HCT116 (cell line): ENCODE measurements around the gene SPACA4. TPM values are rescaled to one million over a fixed set of nuclear protein-coding genes. Genes with fewer than 3 reads are reported as not detected.

ENCODE experiments used
- ATAC-seq: fragments of 200-7000 bp; cut with Tn5 transposase; 2 replicates; pipeline ENCODE4 v1.9.1; 2020; ENCODE audit warnings: mild to moderate bottlenecking, moderate library complexity
- BruUV-seq: library from RNA; stranded (reverse); fragments of 400-500 nt; replicated peaks from 2 replicates; lab custom pipeline; 2021; lab: Mats Ljungman, UMichigan
- CTCF ChIA-PET: fragments of 300-600 bp; sonication (Branson Sonifier 250); formaldehyde crosslinking; loops from one replicate; lab custom pipeline; 2021; ENCODE audit warnings: antibody characterized with exemption; lab: Charles Lee
- POLR2A ChIA-PET: fragments of 300-600, 350-600 bp; sonication (Branson Sonifier 250); formaldehyde crosslinking; loops from one replicate; lab custom pipeline; 2021; ENCODE audit warnings: antibody characterized with exemption; lab: Charles Lee
- RAD21 ChIA-PET, 2 experiments: fragments of 300-600 bp; sonication (Branson Sonifier 250); formaldehyde crosslinking; loops; one replicate each; lab custom pipeline; 2023; ENCODE audit warnings: low total read pairs in 2 of 2; ENCODE audit not compliant: uncharacterized antibody in 2 of 2, unreplicated experiment in 2 of 2, low non-redundant PET in 1 of 2; lab: Charles Lee
- DNase-seq: peaks from one replicate; pipeline ENCODE4 v3.0.0-alpha.2; 2010; ENCODE audit warnings: low read depth, low spot score
- H2AFZ ChIP-seq: fragments of 200-600 bp; shearing (Covaris generic), sonication (generic); 2 replicates; pipeline ENCODE4 v1.6.1; 2017; ENCODE audit warnings: low read depth, mixed run types, mixed read lengths, antibody characterized with exemption, low read length; ENCODE audit not compliant: poor library complexity, severe bottlenecking
- H3K27ac ChIP-seq: 2 replicates; pipeline ENCODE4 v1.5.1; 2012; ENCODE audit warnings: low read depth, low read length
- H3K27me3 ChIP-seq: fragments of 200-600 bp; sonication (generic); 2 replicates; pipeline ENCODE4 v1.6.1; 2016; ENCODE audit warnings: mixed run types, low read length, mixed read lengths; ENCODE audit not compliant: insufficient read depth
- H3K36me3 ChIP-seq, 2 experiments: fragments of 200-500 bp in 1 of 2; fragments of 200-600 bp in 1 of 2; sonication (Bioruptor generic) in 1 of 2; sonication (generic) in 1 of 2; 2 replicates each; pipeline versions ENCODE4 v1.5.1 to v1.6.1; 2014 to 2016; ENCODE audit warnings: low read length in 2 of 2, inconsistent platforms in 1 of 2, mixed read lengths in 1 of 2, mixed run types in 1 of 2; ENCODE audit not compliant: insufficient read depth in 2 of 2, control insufficient read depth in 1 of 2
- H3K4me1 ChIP-seq, 2 experiments: fragments of 200-600 bp in 1 of 2; sonication (generic) in 1 of 2; 2 replicates each; pipeline versions ENCODE4 v1.5.1 to v1.6.1; 2012 to 2017; ENCODE audit warnings: low read length in 2 of 2, inconsistent platforms in 1 of 2, mild to moderate bottlenecking in 1 of 2, mixed read lengths in 1 of 2, mixed run types in 1 of 2, moderate library complexity in 1 of 2; ENCODE audit not compliant: insufficient read depth in 2 of 2, control insufficient read depth in 1 of 2
- H3K4me2 ChIP-seq: fragments of 200-600 bp; sonication (generic); 2 replicates; pipeline ENCODE4 v1.6.1; 2017; ENCODE audit warnings: mixed run types, low read length, mixed read lengths
- H3K4me3 ChIP-seq, 2 experiments: fragments of 200-600 bp in 1 of 2; sonication (generic) in 1 of 2; replicated peaks in 1 of 2; 2 replicates each; pipeline ENCODE4 v1.5.1; 2011 to 2016; ENCODE audit warnings: low read length in 2 of 2, control low read depth in 1 of 2, low read depth in 1 of 2, mild to moderate bottlenecking in 1 of 2, mixed read lengths in 1 of 2, mixed run types in 1 of 2
- H3K79me2 ChIP-seq: fragments of 200-600 bp; sonication (generic); 2 replicates; pipeline ENCODE4 v1.6.1; 2017; ENCODE audit warnings: mild to moderate bottlenecking, mixed run types, low read length, moderate library complexity, mixed read lengths; ENCODE audit not compliant: insufficient read depth
- H3K9ac ChIP-seq: fragments of 200-600 bp; sonication (generic); 2 replicates; pipeline ENCODE4 v1.6.1; 2016; ENCODE audit warnings: low read length, mixed read lengths
- H3K9me2 ChIP-seq: fragments of 200-600 bp; sonication (generic), shearing (Covaris generic); 2 replicates; pipeline ENCODE4 v1.6.1; 2017; ENCODE audit warnings: mixed run types, mild to moderate bottlenecking, moderate library complexity; ENCODE audit not compliant: insufficient read depth
- H3K9me3 ChIP-seq, 2 experiments: fragments of 200-500 bp in 1 of 2; fragments of 200-600 bp in 1 of 2; sonication (Bioruptor generic) in 1 of 2; sonication (generic) in 1 of 2; 2 replicates each; pipeline ENCODE4 v1.6.1; 2014 to 2017; ENCODE audit warnings: low read length in 2 of 2, mixed read lengths in 2 of 2, inconsistent platforms in 1 of 2, low read depth in 1 of 2, mild to moderate bottlenecking in 1 of 2, mixed run types in 1 of 2, moderate library complexity in 1 of 2; ENCODE audit not compliant: control insufficient read depth in 1 of 2, insufficient read depth in 1 of 2
- H4K20me1 ChIP-seq: fragments of 200-600 bp; sonication (generic), shearing (Covaris generic); 2 replicates; pipeline ENCODE4 v1.6.1; 2017; ENCODE audit warnings: mixed run types, mild to moderate bottlenecking, moderate library complexity; ENCODE audit not compliant: insufficient read depth
- CTCF ChIP-seq, 3 experiments: fragments of 200-600 bp in 1 of 3; sonication (generic) in 1 of 3; IDR thresholded peaks in 2 of 3; conservative IDR thresholded peaks in 1 of 3; 2 replicates each; pipeline ENCODE4 v1.5.1; 2012 to 2017; ENCODE audit warnings: low read depth in 2 of 3, low read length in 2 of 3, antibody characterized with exemption in 1 of 3, borderline replicate concordance in 1 of 3, control low read depth in 1 of 3, mild to moderate bottlenecking in 1 of 3, mixed read lengths in 1 of 3, mixed run types in 1 of 3, moderate library complexity in 1 of 3; ENCODE audit not compliant: insufficient read depth in 1 of 3
- ELF1 ChIP-seq: IDR thresholded peaks from 2 replicates; pipeline ENCODE4 v1.6.1; 2012; ENCODE audit warnings: low read depth, borderline replicate concordance
- EZH2phosphoT487 ChIP-seq: fragments of 200-600 bp; IDR thresholded peaks from 2 replicates; pipeline ENCODE4 v1.6.1; 2018; ENCODE audit warnings: antibody characterized with exemption, borderline replicate concordance
- FOSL1 ChIP-seq: IDR thresholded peaks from 2 replicates; pipeline ENCODE4 v1.6.1; 2012; ENCODE audit warnings: low read depth
- JUND ChIP-seq: IDR thresholded peaks from 2 replicates; pipeline ENCODE4 v1.6.1; 2012
- MAX ChIP-seq: IDR thresholded peaks from 2 replicates; pipeline ENCODE4 v1.6.1; 2012
- POLR2AphosphoS5 ChIP-seq: IDR thresholded peaks from 2 replicates; pipeline ENCODE4 v1.6.1; 2011; ENCODE audit warnings: mild to moderate bottlenecking, low read depth, low read length, moderate library complexity
- REST ChIP-seq: IDR thresholded peaks from 2 replicates; pipeline ENCODE4 v1.6.1; 2012; ENCODE audit warnings: low read depth
- SIN3A ChIP-seq: IDR thresholded peaks from 2 replicates; pipeline ENCODE4 v1.6.1; 2012; ENCODE audit warnings: low read depth
- SP1 ChIP-seq: IDR thresholded peaks from 2 replicates; pipeline ENCODE4 v1.6.1; 2012; ENCODE audit warnings: low read depth
- SRF ChIP-seq: IDR thresholded peaks from 2 replicates; pipeline ENCODE4 v1.6.1; 2012; ENCODE audit warnings: low read depth
- YY1 ChIP-seq: IDR thresholded peaks from 2 replicates; pipeline ENCODE4 v1.6.1; 2011; ENCODE audit warnings: low read length, low read depth, moderate library complexity, mild to moderate bottlenecking; ENCODE audit not compliant: insufficient replicate concordance; ENCODE audit errors: extremely low read depth
- ZBTB33 ChIP-seq: IDR thresholded peaks from 2 replicates; pipeline ENCODE4 v1.6.1; 2011; ENCODE audit warnings: mild to moderate bottlenecking, low read length, moderate library complexity; ENCODE audit not compliant: insufficient replicate concordance; ENCODE audit errors: extremely low read depth
- ZFX ChIP-seq: fragments of 450-650 bp; IDR thresholded peaks from 2 replicates; pipeline ENCODE4 v1.6.1; 2017
- ZNF274 ChIP-seq: fragments of 200-500 bp; sonication (Bioruptor generic); IDR thresholded peaks from 2 replicates; pipeline ENCODE4 v1.6.1; 2014; ENCODE audit warnings: mild to moderate bottlenecking, low read depth, low read length, inconsistent platforms
- intact Hi-C: fragments of 100-400 bp; cut with micrococcal nuclease; formaldehyde crosslinking; loops from 2 replicates; pipeline ENCODE4 v1.10.0; 2022
- total RNA-seq: library from RNA; stranded (reverse); gene quantifications from one replicate; pipeline ENCODE4 v1.2.1, GENCODE V29; 2021; ENCODE audit not compliant: unreplicated experiment

The SPACA4 gene
- total RNA-seq, 1 experiment from 2014 or later = not detected

- H2AFZ ChIP-seq = no peak overlapping the region
- H3K4me3 ChIP-seq = no peak overlapping the region
- no peaks in the 10 kb centered on the region for H4K20me1 ChIP-seq
- ChIA-PET CTCF (no interaction called here), POLR2A (no interaction called here), RAD21 (no interaction called here)
- BruUV-seq = no TSS peak
- no peaks in the 10 kb centered on the region for H3K9me2 ChIP-seq
- DNase-seq (no peak), ATAC-seq (no peak)
- no peak overlapping the region for H3K4me2 ChIP-seq
- H3K9ac ChIP-seq = no peak overlapping the region
- no peaks in the 10 kb centered on the region for H3K79me2 ChIP-seq
- peaks cover 0 to under 1% of the 10 kb centered on the region in 2 experiments; a peak in 1 of 4 replicates for H3K4me1 ChIP-seq
- H3K36me3 ChIP-seq = no peaks in the 10 kb centered on the region
- H3K9me3 ChIP-seq = no peaks in the 10 kb centered on the region
- no peak overlapping the region for H3K27ac ChIP-seq
- TF ChIP-seq EZH2phosphoT487 = no peak
- TF ChIP-seq REST = no peak
- no peak for TF ChIP-seq SP1
- TF ChIP-seq JUND = no peak
- no peak for TF ChIP-seq ELF1
- TF ChIP-seq ZFX = no peak
- TF ChIP-seq CTCF (IDR thresholded peaks at IDR 0.05 in 2 of 3, conservative IDR thresholded peaks at IDR 0.05 in 1 of 3; ENCODE audit: borderline replicate concordance in 1 of 3, insufficient read depth in 1 of 3, low read depth in 2 of 3, low read length in 2 of 3) = no peak
- no peak for TF ChIP-seq ZBTB33
- TF ChIP-seq ZNF274 = no peak
- no peak for TF ChIP-seq MAX
- no peak for TF ChIP-seq POLR2AphosphoS5
- TF ChIP-seq SRF = no peak
- TF ChIP-seq YY1 = no peak
- TF ChIP-seq FOSL1 = no peak
- no peak for TF ChIP-seq SIN3A
- intact Hi-C loops = no loop called here
- H3K27me3 ChIP-seq = no peaks in the 10 kb centered on the region
These were observed 3.1 kb upstream of the SPACA4 start for GRCh38 chr19:48603449-48603848.
